Esophagus muscularis mucosa (tissue), 4 donors: Measurements from ENCODE around the gene PADI2.

Experiments used
- EP300 ChIP-seq: sonication (generic); formaldehyde crosslinking; IDR thresholded peaks from one replicate; pipeline ENCODE4 v1.6.1; 2017; ENCODE audit warnings: antibody characterized with exemption
- POLR2A ChIP-seq: fragments of 450-650 bp; IDR thresholded peaks from one replicate; pipeline ENCODE4 v1.6.1; 2017; ENCODE audit warnings: antibody characterized with exemption, moderate library complexity, mild to moderate bottlenecking, low read depth
- POLR2AphosphoS5 ChIP-seq, 2 donors: sonication (generic); formaldehyde crosslinking; IDR thresholded peaks; one replicate each; pipeline ENCODE4 v1.6.1; 2017; ENCODE audit warnings: antibody characterized with exemption in 2 of 2
- TF ChIP-seq, protein P1 (sequence below), 3 experiments: fragments of 200-600 bp in 2 of 3; fragments of 450-650 bp in 1 of 3; sonication (generic) in 2 of 3; IDR thresholded peaks; one replicate each; pipeline ENCODE4 v1.5.1; 2017 to 2019; ENCODE audit warnings: antibody characterized with exemption in 3 of 3, mild to moderate bottlenecking in 2 of 3, moderate library complexity in 1 of 3

DNA sequence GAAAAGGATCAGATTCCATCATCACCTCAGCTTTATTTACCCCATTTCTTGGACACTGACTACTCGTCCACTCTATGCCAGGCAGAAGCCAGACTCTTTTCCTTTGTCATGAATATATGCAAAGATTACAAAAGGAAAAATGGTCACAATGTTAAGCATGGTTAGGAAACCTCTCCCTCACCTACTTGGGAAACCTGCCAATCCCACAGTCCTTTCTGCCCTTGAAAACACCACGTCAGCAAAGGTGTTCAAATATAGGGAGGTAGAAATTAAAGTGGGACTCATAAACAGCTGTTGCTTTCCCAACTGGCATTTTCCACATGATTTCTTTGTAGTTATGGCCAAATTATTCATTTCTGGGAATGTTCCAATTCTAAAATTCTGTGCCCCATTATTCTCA lies 91.4 kb downstream of the PADI2 start:
- TF ChIP-seq POLR2AphosphoS5 (IDR thresholded peaks at IDR 0.05), result no peak
- TF ChIP-seq, protein P1, sequence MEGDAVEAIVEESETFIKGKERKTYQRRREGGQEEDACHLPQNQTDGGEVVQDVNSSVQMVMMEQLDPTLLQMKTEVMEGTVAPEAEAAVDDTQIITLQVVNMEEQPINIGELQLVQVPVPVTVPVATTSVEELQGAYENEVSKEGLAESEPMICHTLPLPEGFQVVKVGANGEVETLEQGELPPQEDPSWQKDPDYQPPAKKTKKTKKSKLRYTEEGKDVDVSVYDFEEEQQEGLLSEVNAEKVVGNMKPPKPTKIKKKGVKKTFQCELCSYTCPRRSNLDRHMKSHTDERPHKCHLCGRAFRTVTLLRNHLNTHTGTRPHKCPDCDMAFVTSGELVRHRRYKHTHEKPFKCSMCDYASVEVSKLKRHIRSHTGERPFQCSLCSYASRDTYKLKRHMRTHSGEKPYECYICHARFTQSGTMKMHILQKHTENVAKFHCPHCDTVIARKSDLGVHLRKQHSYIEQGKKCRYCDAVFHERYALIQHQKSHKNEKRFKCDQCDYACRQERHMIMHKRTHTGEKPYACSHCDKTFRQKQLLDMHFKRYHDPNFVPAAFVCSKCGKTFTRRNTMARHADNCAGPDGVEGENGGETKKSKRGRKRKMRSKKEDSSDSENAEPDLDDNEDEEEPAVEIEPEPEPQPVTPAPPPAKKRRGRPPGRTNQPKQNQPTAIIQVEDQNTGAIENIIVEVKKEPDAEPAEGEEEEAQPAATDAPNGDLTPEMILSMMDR (IDR thresholded peaks at IDR 0.05), result no peak
- TF ChIP-seq EP300, result no peak
- no peak for TF ChIP-seq POLR2A
